OCI-LY3 (cell line): ENCODE measurements around the gene SEC31B.

Experiments
- H2AFZ ChIP-seq: fragments of 200-600, 300-600 bp; shearing (Covaris generic); 2 replicates; pipeline ENCODE4 v1.6.0; 2014; ENCODE audit warnings: antibody characterized with exemption, low read depth, low read length
- H3K27ac ChIP-seq: fragments of 200-600, 300-600 bp; sonication (generic); 2 replicates; pipeline ENCODE4 v1.5.1; 2014; ENCODE audit warnings: mild to moderate bottlenecking, low read length, moderate library complexity, mixed read lengths
- H3K27me3 ChIP-seq: fragments of 200-600, 300-600 bp; sonication (generic); 2 replicates; pipeline ENCODE4 v1.6.1; 2014; ENCODE audit warnings: low read depth, low read length, mixed read lengths
- H3K36me3 ChIP-seq: fragments of 200-600, 300-600 bp; sonication (generic); replicated peaks from 2 replicates; pipeline ENCODE3; 2014; ENCODE audit warnings: low read depth, low read length, mixed read lengths
- H3K4me1 ChIP-seq: fragments of 300-600, 200-600 bp; sonication (generic); 2 replicates; pipeline ENCODE4 v1.6.1; 2014; ENCODE audit warnings: low read length, mixed read lengths
- H3K4me2 ChIP-seq: fragments of 200-600, 300-600 bp; sonication (generic); 2 replicates; pipeline ENCODE4 v1.6.1; 2014; ENCODE audit warnings: low read length, mixed read lengths
- H3K4me3 ChIP-seq: fragments of 300-600, 200-600 bp; sonication (generic); 2 replicates; pipeline ENCODE4 v1.5.1; 2014; ENCODE audit warnings: antibody characterized with exemption, mild to moderate bottlenecking, low read length, moderate library complexity
- H3K79me2 ChIP-seq: fragments of 300-600, 200-600 bp; shearing (Covaris generic); 2 replicates; pipeline ENCODE4 v1.6.1; 2014; ENCODE audit warnings: mild to moderate bottlenecking, low read length, mixed read lengths
- H3K9ac ChIP-seq: fragments of 300-600, 200-600 bp; shearing (Covaris generic); 2 replicates; pipeline ENCODE4 v1.6.0; 2014; ENCODE audit warnings: mild to moderate bottlenecking, low read length, moderate library complexity
- H3K9me3 ChIP-seq: fragments of 200-600, 300-600 bp; shearing (Covaris generic); 2 replicates; pipeline ENCODE4 v1.6.1; 2014; ENCODE audit warnings: low read length, mixed read lengths; ENCODE audit not compliant: insufficient read depth
- H4K20me1 ChIP-seq: fragments of 200-600, 300-600 bp; sonication (generic); 2 replicates; pipeline ENCODE4 v1.6.1; 2016; ENCODE audit warnings: low read length, mixed read lengths; ENCODE audit not compliant: insufficient read depth
- CTCF ChIP-seq: fragments of 200-600, 300-600 bp; sonication (generic); IDR thresholded peaks from 2 replicates; pipeline ENCODE4 v1.5.1; 2014; ENCODE audit warnings: antibody characterized with exemption, low read length, low read depth
- EZH2phosphoT487 ChIP-seq: fragments of 200-600 bp; shearing (Covaris generic); IDR thresholded peaks from 2 replicates; pipeline ENCODE4 v1.6.1; 2018; ENCODE audit warnings: antibody characterized with exemption, mixed run types, low read depth

SEC31B gene

GRCh38 chr10:100481462-100482081 lies 38.1 kb downstream of the SEC31B start:
- no peaks in the 10 kb centered on the region for H3K9me3 ChIP-seq
- H3K4me2 ChIP-seq, result peak overlapping the region; percentile 100
- H3K36me3 ChIP-seq, result no peaks in the 10 kb centered on the region
- 0 out of 2 replicates have a peak, but pooled peaks cover 3% of the 10 kb centered on the region for H3K4me1 ChIP-seq
- no peak overlapping the region for H3K27ac ChIP-seq
- peaks cover 21% of the 10 kb centered on the region for H3K27me3 ChIP-seq
- H3K9ac ChIP-seq, result peak overlapping the region; percentile 39
- peak overlapping the region; percentile 86 for H3K4me3 ChIP-seq
- TF ChIP-seq EZH2phosphoT487 (no peak), CTCF (no peak)
- H4K20me1 ChIP-seq, result no peaks in the 10 kb centered on the region
- peak overlapping the region; percentile 90 for H2AFZ ChIP-seq
- H3K79me2 ChIP-seq, result no peaks in the 10 kb centered on the region

DNA sequence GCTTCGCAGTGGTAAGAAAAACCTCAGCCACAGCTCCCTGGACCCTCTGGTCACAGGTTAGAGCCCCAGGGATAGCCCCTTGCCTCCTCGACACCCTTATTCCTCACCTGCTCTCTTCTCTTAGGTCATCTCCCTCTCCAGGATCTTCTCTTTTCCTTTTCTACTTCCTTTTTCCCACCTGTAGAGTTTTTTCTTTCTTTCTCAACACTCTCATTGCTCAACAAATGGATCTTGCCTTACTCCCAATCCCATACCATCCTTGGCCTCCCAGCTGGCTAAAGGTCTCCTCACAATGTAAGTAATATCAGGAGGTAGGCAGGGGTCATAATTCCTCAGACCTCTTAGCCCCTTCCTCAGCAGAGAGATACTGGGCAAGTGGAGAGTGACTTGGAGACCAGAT lies 39.7 kb downstream of the SEC31B start:
- no peak overlapping the region for H3K4me3 ChIP-seq
- H2AFZ ChIP-seq, result no peak overlapping the region
- H3K9me3 ChIP-seq, result no peaks in the 10 kb centered on the region
- H3K4me1 ChIP-seq, result 0 out of 2 replicates have a peak, but pooled peaks cover 3% of the 10 kb centered on the region
- H3K36me3 ChIP-seq, result no peaks in the 10 kb centered on the region
- no peaks in the 10 kb centered on the region for H3K79me2 ChIP-seq
- H3K27ac ChIP-seq, result no peak overlapping the region
- no peak overlapping the region for H3K9ac ChIP-seq
- no peak for TF ChIP-seq EZH2phosphoT487
- no peak for TF ChIP-seq CTCF
- H3K4me2 ChIP-seq, result no peak overlapping the region
- no peaks in the 10 kb centered on the region for H4K20me1 ChIP-seq
- H3K27me3 ChIP-seq, result peaks cover 21% of the 10 kb centered on the region

GRCh38 chr10:100479037-100479436 lies 40.6 kb downstream of the SEC31B start:
- Histone ChIP-seq H3K27me3 (peaks cover 21% of the 10 kb centered on the region), H3K9ac (no peak overlapping the region), H3K4me2 (no peak overlapping the region), H4K20me1 (no peaks in the 10 kb centered on the region), H3K9me3 (no peaks in the 10 kb centered on the region), H2AFZ (no peak overlapping the region), H3K4me3 (no peak overlapping the region), H3K27ac (no peak overlapping the region), H3K36me3 (no peaks in the 10 kb centered on the region), H3K4me1 (0 out of 2 replicates have a peak, but pooled peaks cover 3% of the 10 kb centered on the region), H3K79me2 (no peaks in the 10 kb centered on the region)
- TF ChIP-seq CTCF (no peak), EZH2phosphoT487 (no peak)

- Histone ChIP-seq H3K27ac (no peak overlapping the region), H3K27me3 (peaks cover 21% of the 10 kb centered on the region)
- TF ChIP-seq EZH2phosphoT487 (no peak), CTCF (no peak)
Observed at GRCh38 chr10:100477970-100478369, 41.7 kb downstream of the SEC31B start.

More at GRCh38 chr10:100477970-100478369, 41.7 kb downstream of the SEC31B start:
- Histone ChIP-seq H3K36me3 (no peaks in the 10 kb centered on the region), H2AFZ (no peak overlapping the region), H3K4me3 (no peak overlapping the region), H3K4me1 (0 out of 2 replicates have a peak, but pooled peaks cover 3% of the 10 kb centered on the region), H3K9ac (no peak overlapping the region), H3K9me3 (no peaks in the 10 kb centered on the region), H3K79me2 (no peaks in the 10 kb centered on the region), H4K20me1 (no peaks in the 10 kb centered on the region), H3K4me2 (no peak overlapping the region)
